GM21717 (cell line): ENCODE measurements around the gene CCDC71L.

Experiments used
- ATAC-seq: cut with Tn5 transposase; IDR thresholded peaks from one replicate; pipeline ENCODE4 v1.9.1; 2021; ENCODE audit warnings: mild to moderate bottlenecking, moderate library complexity; ENCODE audit not compliant: unreplicated experiment

CCDC71L gene

DNA sequence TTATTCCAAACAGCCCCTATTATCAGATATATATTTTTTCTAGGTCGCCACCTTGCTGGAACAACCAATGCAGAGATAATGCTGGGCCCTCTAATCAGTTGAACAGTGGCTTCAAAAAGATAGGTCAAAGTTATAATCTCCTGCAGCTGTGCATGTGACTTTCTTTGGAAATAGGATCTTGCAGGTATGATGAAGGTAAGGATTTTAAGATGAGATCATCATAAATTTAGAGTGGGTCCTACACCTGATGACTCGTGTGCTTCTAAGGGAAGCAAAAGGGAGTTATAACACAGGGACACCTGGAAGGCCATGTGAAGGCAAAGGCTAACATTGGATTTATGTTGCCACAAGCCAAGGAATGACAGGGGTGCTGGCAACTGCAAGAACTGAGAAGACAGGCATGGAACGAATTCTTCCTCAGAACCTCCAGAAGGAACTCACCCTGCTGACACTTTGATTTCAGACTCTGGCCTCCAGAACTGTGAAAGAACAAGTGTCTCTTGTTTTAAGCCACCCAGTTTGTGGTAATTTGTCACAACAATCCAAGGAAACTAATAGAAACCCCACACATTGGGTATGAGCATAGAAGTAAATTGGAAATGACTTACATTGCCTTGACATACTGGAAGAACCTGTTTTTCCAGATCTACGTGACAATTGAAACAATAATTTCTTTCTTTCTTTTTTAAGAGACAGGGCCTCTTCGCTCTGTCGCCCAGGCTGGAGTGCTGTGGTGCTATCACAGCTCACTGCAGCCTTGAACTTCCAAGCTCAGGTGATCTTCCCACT, 34.4 kb downstream of the CCDC71L start:
- no peak for ATAC-seq

DNA sequence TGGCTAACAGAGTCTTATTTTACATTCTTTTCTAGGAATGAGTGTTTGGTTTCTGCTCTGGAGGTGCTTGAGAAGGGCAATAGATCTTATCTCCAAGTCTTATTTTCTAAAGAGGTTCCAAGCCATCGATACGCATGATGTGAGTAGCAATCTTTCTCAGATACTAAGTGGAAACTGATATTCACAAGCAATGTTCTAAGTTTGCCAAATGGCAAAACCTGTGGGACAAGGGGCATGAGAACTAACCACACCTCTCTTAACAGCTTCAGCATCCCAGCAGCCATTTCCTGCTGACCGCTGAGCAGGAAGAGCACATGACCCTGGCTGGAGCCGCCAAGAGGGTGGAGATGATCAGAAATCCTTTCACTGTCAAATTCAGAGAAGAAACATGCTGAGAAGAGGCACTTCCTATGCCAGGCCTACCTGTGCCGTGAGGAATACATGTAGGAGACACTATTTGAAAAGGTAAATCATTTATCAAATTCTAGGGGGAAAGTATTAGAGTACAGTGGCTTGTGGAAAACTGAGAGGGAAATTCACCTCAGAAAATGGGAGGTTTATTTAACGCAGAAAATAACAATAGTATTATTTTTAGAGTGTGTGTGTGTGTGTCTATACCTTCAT, 35.2 kb downstream of the CCDC71L start:
- ATAC-seq = no peak

DNA sequence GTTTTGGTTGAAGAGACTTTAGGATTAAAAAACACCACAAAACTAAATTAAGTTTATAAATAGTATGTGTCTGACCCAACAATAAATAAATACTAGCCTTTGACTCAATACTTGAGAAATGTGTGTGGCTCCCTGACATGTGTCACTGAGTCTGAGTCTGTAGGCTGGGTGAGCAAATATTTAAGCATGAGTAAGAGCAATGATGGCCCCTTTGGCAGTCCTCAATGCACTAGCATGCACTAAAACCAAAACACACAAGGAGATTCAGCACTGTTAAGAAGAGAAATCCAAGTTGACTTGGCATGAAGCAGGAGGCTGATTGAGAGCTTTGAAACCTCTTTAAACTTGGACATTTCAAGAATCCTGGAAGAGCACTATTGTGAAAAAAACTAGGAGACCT, 37.1 kb downstream of the CCDC71L start:
- no peak for ATAC-seq

DNA sequence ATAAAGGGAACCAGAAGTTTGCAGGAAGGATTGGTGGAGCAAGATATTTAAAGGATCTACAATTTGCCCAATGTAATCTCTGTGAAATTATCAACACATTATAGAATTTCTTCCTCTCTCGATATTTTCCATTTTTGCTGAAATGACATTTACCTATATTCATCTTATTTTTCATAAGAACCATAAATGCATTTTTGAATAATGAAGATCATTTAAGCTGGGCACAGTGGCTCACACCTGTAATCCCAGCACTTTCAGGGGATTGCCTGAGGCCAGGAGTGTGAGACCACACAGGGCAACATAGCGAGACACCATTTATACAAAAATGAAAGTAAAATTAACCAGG, 37.7 kb downstream of the CCDC71L start:
- no peak for ATAC-seq

DNA sequence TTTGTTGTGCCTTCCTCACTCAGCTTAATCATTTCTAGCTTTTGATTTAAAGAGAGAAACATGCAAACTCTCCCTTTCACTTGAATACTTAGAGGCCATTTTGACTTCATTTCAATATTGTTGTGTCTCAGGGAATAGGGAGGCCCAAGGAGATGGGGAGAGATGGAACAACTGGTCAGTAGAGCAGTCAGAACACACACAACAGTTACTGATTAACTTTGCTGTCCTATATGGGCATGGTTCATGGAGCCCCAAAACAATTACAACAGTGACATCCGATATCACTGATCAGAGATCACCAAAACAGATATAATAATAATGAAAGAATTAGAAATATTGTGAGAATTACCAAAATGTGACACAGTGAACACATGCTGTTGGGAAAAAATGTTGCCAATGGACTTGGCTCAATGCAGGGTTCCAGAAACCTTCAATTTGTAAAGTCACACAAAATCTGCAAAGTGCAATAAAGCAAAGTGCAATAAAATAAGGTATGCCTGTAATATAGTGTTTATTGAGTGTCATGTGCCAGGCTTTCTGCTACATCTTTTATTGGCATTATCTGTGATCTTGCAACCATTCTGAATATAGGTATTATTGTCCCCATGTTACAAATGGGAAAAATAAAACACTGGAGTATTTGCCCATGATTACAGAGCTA, 38.2 kb downstream of the CCDC71L start:
- ATAC-seq = no peak

DNA sequence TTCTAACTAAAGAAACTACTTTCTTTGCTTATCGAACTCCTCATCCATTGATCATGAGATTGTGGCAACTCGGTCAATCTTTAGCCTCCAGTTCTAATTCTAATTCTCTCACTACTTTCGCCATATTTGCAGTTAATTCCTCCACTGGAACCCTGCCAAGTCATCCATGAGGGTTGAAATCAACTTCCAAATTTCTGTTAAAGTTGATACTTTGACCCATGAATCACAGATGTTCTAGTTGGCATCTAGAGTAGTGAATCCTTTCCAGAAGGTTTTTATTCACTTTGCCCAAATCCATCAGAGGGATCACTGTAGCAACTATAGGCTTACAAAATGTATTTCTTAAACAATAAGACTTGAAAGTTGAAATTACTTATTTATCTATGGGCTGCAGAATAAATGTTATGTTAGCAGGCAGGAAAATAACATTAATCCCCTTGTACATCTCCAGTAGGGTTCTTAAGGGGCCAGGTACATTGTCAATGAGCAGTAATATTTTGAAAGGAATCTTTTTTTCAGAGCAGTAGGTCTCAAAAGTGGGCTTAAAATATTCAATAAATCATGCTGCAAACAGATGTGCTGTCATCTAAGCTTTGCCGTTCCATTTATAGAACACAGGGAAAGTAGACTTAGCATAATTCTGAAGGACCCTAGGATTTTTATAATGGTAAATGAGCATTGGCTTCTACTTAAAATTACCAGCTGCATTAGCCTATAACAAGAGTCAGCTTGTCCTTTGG, 39.4 kb downstream of the CCDC71L start:
- no peak for ATAC-seq

DNA sequence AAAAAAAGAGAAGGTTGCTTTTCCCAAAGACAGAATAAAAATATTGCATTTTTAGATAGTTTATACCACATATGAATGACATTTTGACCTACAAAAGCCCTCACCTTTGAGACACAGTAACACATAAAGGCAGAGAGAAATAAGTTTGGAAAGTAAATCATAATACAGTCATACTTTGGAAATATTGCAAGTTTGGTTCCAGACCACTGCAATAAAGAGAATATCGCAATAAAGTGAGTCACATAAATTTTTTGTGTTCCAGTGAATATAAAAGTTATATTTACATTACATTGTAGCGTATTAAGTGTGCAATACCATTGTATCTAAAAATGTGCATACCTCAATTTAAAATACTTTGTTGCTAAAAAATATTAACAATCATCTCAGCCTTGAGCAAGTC, 40.3 kb downstream of the CCDC71L start:
- no peak for ATAC-seq

DNA sequence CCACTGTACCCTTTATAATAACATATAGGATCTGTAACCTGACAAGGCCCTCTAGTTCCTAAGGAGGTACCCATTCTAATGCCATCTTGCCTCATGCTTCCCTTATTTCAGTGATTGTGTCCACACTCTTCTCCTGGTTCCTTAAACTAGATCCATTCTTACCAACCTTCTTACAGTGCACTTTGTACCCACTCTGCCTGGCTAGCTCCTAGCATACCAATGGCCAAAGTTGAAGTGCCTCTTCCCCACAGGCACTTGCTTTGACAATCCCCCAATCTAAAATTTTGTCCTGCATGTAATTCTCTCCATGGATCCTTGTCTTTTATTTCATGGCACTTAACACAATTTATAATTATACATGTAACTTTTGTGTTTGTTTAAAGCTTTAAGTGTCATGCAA, 40.9 kb downstream of the CCDC71L start:
- no peak for ATAC-seq

DNA sequence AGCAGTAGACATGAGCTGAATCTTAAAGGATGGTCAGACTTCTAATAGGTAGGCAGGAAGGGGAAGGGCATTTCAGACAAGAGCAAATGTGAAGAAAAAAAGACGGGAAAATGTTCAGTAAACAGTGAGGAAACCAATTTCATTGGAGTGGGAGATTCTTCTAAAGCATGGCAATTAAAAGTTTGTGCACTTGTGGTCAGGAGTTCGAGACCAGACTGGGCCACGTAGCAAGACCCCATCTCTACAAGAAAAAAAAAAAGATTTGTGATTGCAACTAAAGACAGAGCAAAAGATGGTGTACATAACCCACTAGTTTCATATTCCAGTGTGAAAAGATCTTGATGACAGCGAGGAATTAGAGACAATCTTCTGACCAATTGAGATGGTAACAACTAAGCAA, 41.7 kb downstream of the CCDC71L start:
- ATAC-seq = no peak

DNA sequence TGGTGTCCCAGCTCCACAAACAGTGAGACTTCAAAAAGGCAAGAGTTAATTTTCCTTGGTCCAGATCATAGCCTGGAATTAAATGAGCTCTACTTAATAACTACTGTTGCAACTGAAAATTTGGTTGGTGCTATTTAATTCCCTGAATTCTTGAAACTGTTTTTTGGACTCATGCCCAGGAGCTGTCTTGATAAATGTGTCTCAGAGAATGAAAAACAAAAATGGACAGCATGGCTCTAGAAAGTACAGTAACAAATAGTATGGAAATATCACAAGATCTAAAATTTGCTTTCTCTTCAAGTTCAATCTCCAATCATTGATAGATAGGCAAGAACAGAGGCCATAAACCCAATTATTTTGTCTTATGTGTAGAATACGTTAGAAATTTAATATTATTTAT, 42.5 kb downstream of the CCDC71L start:
- no peak for ATAC-seq

DNA sequence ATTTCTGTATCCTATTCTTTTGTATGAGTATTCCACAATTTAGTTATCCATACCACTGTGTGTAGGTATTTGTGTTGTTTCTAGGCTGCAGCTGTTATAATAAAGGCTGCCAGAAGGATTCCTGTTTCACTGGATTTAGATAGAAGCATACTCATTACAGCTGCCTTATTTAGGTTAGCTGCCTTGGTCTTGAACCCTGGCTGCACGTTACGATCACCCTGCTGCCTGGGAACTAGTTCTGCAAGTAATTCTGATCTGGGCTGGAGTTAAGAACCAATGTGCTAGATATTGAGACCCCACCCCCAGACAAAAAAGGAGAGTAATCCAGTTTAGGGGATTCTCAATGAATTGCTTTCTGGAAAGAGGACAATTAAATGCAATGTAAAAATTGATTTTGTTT, 43.1 kb downstream of the CCDC71L start:
- no peak for ATAC-seq

DNA sequence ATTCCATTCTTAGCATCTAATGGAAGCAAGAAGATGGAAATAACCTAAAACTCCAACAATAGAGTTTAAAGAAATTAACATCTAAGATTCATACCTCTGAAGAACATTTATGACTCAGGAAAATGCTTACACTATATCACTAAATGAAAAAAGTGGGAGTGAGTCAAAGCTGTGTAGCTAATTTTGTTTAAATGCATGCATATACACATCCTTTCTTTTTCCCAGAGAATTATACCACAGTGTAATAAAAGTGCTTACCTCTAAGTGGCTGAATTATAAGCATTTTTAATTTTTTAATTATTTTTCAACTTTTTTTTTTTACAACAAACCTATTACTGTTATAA, 44.3 kb downstream of the CCDC71L start:
- ATAC-seq = no peak

DNA sequence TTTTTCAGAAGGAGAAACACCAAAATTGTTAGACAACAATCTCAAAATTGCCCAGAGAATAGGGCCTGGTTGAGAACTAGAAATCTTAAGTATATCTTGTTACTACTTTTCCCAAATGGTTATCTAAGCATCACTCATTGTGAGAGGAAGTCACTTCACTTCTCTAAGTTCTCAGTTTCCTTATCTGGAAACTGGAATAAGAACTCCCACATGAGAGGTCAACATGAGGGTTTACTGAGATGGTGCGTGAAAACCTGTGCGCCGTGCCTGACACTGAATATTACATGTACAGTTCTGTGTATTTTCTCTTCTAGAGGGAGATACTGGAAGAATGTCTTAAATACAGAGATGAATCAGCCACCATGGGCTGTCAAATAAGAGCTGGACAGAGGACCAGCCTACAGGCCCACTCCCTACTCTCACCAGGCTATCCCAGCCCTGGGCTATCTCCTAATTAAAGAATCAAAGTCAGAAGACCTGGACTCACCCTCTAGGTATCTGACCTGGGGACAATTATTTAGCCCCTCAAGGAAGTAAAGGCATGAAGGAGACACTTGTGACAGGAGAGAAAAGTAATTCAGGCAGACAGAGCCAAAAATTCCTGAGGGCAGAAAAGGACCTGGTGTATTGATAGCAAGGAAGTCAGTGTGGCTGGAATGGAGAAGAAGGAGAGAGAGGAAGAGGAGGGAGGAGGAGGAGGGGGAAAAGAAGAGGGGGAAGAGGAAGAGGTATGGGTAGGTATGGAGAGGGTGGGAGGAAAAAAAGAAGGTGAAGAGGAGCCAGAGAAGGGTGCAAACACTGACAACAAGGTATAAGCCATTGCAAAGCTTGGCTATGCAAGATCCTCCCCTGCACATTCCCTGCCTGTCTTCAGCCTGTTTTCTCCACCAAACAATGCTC, 44.9 kb downstream of the CCDC71L start:
- no peak for ATAC-seq

DNA sequence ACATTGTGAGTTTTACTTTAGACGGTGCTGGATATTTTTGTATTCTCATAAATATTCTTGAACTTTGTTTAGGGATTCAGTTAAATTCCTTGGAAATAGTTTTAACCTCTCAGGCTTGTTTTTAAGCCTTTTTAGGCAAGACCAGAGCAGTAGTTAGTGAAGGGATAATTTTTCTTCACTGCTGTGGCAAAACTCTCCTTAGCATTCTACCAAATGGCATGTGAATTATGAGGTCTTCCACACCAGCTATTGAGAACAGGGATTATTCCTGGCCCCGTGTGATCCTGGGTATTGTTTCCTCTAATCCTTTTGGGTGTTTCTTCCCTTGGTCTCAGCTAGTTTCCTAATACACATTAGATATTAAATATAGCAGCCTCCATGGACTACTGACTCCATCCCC, 46.2 kb downstream of the CCDC71L start:
- ATAC-seq = no peak

DNA sequence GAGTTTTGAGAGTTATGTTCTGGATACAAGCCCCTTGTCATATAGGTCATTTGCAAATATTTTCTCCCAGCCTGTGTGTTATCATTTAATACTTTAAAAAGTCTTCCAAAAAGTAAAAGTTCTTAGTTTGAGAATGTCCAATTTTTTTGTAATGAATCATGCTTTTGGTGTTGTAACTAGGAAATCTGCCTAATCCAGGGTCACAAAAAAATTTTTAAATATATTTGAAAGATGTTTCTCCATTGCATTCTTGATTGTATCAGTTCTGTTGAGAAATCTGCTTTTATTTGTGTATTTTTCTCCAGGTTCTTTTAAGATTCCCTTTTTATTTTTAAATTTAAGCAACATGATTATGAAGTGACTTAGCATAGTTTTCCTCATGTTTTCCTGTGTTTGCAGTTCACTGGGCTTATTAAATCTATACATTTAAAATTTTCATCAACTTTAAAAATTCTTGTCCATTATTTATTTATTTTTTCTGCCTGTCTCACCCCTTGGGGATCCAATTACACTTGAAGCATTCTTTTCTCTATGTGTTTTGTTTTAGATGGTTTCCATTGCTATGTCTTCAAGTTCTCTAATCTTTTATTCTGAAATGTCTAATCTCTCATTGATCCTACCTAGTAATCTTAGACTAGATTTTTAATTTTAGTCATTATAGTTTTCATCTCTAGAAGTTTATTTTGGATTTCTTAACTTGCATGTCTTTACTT, 47.0 kb downstream of the CCDC71L start:
- no peak for ATAC-seq

DNA sequence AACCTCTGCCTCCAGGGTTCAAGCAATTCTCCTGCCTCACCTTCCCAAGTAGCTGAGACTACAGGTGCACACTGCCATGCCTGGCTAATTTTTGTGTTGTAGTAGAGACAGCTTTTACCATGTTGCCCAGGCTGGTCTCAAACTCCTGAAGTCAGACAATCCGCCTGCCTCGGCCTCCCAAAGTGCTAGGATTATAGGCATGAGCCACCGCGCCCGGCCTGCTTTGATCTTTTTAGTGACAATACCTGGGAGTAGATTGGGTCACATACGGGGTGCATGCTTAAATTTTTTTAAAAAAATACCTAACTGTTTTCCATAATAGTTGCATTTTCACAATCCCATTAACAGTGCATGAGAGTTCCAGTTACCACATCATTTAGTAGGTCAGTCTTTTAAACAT, 47.7 kb downstream of the CCDC71L start:
- no peak for ATAC-seq

DNA sequence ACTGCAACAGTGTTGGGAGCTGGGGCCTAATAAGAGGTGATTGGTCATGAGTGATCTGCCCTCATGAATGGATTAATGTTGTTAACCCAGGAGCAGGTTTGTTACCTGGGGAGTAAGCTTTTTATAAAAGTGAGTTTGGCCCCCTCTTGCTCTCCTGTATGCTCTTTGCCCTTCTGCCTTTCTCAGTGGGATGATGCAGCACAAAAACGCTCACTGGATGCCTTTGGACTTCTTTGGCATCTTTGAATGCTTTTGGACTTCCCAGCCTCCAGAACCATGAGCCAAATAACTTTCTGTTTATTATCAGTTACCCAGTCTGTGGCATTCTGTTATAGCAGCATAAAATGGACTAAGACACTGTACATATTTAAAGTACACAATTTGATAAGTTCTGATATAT, 48.5 kb downstream of the CCDC71L start:
- no peak for ATAC-seq

DNA sequence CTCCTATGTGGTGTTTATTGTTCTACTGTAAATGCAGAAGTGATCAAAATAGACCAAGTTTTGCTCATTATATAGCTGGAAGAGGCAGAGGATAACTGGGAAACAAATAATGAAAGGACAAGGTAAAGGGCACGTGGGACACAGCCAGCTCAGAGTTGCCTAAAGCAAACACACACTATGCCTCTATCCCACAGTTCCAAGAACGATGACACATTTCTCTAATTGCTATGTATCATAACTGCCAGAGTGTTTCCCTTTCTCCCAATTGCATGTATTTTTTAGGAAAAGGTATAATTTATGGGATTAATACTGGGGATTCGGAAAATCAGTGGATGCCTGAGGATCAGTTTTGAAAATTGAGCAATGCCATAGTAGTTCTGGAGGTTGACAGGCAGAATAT, 49.0 kb downstream of the CCDC71L start:
- no peak for ATAC-seq

DNA sequence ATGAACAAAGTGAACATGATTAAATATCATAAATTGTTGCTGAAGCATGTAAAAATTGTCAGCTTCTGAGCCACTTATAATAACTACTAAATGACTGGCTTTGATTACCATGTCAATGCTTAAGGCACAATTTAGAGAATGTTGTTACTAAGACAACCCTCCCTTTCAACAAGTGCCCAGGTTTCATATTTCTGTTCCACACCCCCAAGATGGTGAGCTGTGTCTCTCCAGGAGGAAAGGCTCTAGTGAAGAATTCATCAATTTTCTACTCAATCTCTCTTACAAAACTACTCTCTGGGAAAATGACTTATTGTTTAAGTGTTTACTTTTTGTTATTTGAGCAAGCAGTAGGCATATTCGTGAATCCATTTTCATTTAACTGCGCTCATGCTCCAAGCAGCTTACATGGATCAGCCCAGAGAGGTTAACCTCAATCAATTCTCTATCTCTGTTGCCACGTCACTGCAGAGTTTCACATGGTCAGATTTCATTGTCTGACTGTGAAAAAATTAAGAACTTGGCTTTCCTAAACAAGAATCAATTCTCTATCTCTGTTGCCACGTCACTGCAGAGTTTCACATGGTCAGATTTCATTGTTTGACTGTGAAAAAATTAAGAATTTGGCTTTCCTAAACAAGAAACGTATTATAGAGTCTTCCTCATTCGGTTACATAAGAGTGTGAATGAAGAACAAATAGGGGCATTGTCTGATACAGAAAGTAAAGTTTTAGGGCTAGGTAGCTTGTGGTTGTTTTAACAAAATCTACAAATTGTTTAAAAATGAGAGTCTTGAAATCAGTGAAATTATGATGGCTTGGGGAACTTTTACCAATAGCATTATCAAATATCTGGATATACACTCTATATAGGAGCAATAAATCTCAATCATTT, 49.7 kb downstream of the CCDC71L start:
- ATAC-seq = no peak
